Stimulated activated naive CD4-positive, alpha-beta T cell treated with Interleukin-2 at 50 U/mL for 16 hours (primary cell): ENCODE results near the gene DDIT3.
"Not testable (repeated sequence)": the region's sequence is repeated elsewhere in the genome, so short reads cannot be mapped to it uniquely, and the experiment has no call there.

Source experiments
- DNase-seq: peaks from one replicate; lab custom pipeline; 2025; lab: John Stamatoyannopoulos, UW

DDIT3 gene

GRCh38 chr12:57525615-57526383, 5.5 kb upstream of the DDIT3 start:
- DNase-seq: no peak

- no peak for DNase-seq
These were observed 4.7 kb upstream of the DDIT3 start for GRCh38 chr12:57524814-57525614.

- no peak for DNase-seq
These were observed 3.6 kb upstream of the DDIT3 start for GRCh38 chr12:57523706-57524614.

GRCh38 chr12:57522887-57523705, 2.8 kb upstream of the DDIT3 start:
- DNase-seq: peak; percentile 67

- DNase-seq: peak; percentile 85
These were observed 1.9 kb upstream of the DDIT3 start, which contains the start of gene MBD6 for GRCh38 chr12:57522011-57522886. MBD6 (plus strand) TSS chr12:57522824; CDS start chr12:57524304, 1,480 bp downstream.

GRCh38 chr12:57521525-57522010, 1.3 kb upstream of the DDIT3 start:
- DNase-seq: peak; percentile 14

- DNase-seq: no peak
These were observed 590 bp downstream of the DDIT3 start for GRCh38 chr12:57519796-57520052.

- no peak for DNase-seq
These were observed 1.2 kb downstream of the DDIT3 start for GRCh38 chr12:57518920-57519795.

- no peak for DNase-seq
These were observed 2.0 kb downstream of the DDIT3 start for GRCh38 chr12:57518176-57518919.

GRCh38 chr12:57517718-57518117, 2.6 kb downstream of the DDIT3 start:
- DNase-seq: not testable (repeated sequence)

- no peak for DNase-seq
These were observed 3.1 kb downstream of the DDIT3 start for GRCh38 chr12:57517187-57517586.

GRCh38 chr12:57516617-57517153, 3.6 kb downstream of the DDIT3 start:
- DNase-seq: no peak

- DNase-seq: no peak
These were observed 4.3 kb downstream of the DDIT3 start for GRCh38 chr12:57515934-57516541.

- DNase-seq: no peak
These were observed 4.8 kb downstream of the DDIT3 start for GRCh38 chr12:57515408-57515933.

GRCh38 chr12:57514720-57515407, 5.5 kb downstream of the DDIT3 start:
- DNase-seq: no peak

GRCh38 chr12:57514246-57514645, 6.1 kb downstream of the DDIT3 start:
- DNase-seq: not testable (repeated sequence)

- not testable (repeated sequence) for DNase-seq
These were observed 6.6 kb downstream of the DDIT3 start for GRCh38 chr12:57513677-57514076.
